NCI-H82 (cell line): ENCODE data around the gene GRK1.

ENCODE experiments used
- DNase-seq: peaks from one replicate; lab custom pipeline; 2025; lab: John Stamatoyannopoulos, UW

Gene GRK1

DNA sequence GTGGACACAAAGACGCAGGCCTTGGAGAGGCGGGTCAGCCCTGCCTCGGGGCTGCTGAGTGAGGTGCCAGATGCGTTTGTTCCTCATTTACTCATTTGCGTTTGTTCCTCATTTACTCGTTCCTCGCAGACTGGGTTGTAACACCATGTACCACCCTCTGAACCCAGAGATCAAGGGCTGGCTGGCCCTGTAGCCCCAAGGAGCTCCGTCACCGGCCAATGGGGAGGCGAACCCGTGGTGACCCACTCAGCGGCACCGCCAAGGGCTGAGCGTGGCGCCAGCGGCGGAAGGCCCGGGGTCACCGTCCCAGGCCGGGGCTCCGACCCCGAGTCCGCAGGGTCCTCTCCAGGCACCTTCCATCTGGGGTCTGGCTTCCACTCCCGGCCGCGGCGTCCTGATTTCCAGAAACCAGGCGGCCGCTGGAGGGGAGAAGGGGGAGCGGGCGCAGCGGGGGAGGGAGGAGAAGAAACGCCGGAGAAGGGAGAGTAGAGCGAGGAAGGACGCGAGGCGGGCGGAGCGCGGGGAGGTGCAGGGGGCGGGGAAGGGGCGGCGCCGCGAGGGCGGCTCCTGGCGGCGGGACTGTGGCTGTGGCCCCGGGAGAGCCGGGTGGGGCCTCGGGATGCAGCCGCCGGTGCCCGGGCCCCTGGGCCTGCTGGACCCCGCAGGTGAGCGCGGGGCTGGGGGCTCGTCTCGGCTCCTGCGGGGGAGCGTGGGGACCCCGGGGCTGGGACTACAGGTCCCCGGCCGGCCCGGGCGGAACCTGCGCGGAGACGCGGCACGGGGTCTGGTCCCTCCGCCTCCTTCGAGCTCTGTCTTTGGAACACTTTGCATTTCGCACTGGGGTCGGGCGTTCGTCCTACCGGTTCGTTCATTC, 91.9 kb downstream of the GRK1 start, which contains the start of gene TMEM255B:
TSS of gene TMEM255B (plus strand) at position 576 of the 874 bp plus-strand sequence. CDS start at position 620, 44 bp downstream.
- peak; percentile 80 for DNase-seq

DNA sequence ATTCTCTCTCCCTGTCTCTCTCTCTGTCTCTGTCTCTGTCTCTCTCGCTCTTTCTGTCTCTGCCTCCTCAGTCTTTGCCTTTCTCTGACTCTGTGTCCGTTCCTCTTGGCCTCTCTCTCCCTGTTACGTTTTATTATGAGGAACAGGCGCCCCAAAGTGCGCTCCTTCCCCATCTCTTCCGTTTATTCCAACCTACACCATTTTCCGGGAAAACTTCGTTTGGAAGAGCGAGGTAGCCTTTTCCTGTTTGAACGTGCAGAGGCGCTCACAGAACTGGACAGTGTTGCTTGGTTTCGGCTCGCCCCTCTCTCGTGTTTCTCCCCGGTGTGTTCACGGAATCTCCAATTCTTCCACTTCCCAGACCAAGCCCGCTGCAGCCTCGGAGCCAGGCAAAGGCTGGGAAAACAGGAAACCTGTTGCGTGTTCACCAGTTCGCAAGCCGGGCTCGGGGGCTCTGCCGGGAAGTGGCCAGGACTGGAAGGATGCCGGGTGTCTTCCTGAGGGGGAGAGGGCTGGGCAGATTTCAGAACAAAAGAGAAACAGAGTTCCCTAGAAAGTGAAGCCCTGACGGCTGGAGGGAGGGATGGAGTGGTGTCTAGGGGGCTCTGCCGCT, 92.6 kb downstream of the GRK1 start:
- DNase-seq = no peak

DNA sequence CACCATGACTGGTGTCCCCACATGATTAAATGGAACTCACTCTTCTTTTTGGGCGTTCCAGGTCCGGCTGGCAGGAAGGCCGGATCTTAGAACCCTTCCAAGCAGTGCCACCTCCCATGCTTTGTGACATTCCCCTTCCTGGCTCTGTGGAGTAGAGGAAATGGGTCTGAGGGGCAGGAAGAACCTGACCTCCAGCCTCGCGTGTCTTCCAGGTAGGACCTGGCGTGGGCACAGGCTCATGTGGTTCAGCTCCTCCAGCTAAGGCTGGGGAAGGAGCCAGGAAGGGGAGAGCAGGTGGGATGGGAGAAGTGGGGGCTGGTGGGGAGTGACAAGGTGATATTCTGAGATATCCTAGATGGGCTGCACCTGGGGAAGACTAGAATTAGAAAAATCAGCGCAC, 94.1 kb downstream of the GRK1 start:
- DNase-seq = no peak

DNA sequence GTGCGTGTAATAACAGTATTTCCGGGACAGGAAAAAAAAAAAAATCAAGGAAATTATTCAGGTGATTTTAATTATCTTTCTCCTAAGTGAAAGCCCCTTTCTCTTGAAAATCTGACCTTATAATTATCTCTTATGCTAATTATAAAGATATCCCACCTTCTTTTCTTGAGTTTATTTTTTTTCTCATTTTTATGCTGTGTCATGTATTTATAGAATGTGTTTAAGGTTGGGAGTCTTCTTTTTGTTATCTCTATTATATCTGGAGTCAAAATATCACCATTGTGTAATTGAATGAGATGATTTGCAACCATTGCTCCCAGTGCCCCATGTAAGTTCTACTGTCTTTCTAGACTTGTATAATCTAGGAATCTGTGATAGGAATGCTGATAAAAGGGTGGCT, 95.1 kb downstream of the GRK1 start:
- no peak for DNase-seq

DNA sequence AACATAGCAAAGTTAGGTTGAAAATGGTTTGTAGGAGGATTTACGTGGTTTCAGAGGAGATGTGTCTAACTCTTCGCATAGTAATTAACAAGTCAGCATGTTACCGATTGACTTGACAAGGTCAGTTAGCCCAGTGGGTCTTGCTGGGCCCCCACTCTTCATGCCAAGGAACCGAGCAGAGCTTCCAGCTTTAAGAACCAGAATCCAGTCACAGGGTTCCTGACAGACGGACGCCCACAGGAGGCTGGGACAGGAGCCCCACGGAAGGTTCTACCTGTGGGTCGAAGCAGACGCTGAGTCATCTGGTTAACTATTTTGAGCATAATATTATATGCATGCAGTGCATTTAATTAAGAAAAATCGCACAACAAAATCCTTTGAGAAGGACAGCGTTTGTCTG, 95.5 kb downstream of the GRK1 start:
- no peak for DNase-seq

DNA sequence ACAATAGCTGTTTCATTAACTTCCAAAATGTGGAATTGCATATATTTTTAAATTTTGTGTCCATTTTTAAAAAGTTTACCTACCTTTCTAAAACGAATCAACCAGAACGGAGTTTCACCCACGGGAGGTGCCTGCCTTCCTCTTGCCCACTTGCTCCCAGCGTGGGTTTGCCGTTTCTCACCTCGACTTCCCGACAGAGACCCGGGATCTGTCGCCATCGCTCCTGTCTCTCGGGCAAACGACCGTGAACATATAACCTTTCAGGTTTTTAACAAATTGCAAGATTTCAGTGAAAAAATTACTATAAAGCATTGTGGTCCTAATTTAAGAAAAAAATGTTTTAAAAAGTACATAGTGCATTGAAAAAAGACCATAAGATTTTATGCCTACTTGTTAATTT, 96.2 kb downstream of the GRK1 start:
- DNase-seq = no peak

DNA sequence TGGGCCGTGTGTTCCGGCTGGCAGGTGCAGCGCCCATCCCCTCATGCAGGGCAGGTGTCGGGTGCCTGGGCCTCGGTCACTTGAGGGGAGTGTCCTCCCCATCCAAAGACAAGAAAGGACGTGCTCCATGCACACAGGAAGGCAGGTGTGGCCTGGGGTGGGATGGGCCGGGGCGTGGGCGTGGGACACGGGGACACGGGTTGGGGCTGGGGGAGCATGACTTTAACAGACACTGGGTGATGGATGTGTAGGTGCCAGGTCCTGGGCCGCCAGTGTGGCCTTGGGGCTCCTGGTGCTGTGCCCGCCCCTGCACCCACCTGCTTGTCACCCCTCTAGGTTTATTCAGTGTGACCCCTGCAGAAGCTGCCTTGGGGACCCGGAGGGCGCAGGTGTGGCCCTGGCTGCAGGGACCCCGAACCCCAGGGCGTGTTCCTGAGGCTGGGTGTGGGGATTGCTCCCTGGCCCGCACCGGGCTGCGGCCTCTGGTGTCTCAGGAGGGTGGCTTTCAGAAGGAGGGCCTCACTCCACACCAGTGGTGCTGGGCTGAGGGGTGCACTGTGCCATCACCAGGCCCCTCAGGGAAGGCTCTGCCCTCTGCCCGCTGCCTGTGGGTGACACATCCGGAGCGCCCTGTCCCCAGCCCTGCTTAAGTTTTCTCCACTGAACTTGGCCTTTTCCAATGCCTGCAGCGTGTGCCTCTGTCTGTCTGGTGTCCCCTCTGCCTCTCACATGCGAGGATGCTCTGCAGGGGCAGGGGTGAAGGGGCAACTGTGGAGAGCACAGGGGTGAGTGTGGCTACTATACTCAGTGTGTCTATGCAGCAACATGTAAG, 97.2 kb downstream of the GRK1 start:
- DNase-seq = no peak

DNA sequence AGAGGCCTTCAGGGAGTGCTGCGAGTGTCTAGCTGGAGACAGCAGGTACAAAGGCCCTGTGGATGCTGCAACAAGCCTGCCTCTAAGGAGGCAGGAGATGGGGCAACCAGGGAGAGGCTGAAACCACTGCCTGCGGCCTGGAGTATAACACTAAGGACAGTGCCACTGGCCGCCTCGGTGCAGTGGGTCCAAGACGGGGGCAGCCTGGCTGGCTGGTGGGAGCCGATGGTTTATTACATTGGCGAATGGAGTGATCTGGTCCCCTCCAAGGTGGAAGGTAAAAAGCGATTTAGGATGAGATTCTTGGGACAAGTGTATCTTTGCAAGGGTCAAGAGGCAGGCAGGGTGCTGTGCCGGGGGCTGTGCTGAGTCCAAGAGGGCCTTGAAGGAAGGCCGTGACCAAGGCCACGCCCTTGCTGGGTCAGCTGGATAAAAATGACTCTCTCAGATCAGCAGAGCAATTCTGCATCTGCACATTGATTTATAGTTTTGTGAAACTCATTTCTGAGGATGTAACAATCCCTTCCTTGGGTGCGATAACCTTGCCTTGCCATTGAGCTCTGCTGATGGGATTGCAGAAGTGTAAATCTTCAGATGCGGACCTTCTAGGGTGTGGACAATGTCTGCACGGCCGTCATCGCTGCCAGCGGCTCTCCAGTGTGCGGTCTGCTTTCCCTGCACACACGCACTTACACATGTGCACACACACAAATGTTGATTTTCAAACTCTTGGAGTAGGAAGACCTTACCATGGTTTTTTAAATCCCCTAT, 98.0 kb downstream of the GRK1 start:
- DNase-seq = no peak

DNA sequence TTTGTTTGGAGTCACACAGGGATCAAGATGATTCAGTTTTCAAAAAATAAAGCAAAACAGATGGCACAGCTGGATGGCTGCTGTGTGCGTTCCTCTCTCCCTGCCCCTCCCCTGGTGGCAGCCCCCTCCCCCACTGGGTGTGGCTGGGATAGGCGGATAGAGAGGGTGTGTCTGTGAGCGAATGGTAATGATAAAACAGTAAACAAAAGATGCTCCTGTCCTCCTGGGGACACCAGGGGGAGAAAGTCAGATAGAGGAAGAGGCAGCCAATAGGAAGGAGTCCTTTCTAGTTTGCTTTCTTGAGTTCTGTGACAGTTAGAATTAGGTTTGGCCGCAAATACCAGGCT, 98.5 kb downstream of the GRK1 start:
- DNase-seq = no peak

DNA sequence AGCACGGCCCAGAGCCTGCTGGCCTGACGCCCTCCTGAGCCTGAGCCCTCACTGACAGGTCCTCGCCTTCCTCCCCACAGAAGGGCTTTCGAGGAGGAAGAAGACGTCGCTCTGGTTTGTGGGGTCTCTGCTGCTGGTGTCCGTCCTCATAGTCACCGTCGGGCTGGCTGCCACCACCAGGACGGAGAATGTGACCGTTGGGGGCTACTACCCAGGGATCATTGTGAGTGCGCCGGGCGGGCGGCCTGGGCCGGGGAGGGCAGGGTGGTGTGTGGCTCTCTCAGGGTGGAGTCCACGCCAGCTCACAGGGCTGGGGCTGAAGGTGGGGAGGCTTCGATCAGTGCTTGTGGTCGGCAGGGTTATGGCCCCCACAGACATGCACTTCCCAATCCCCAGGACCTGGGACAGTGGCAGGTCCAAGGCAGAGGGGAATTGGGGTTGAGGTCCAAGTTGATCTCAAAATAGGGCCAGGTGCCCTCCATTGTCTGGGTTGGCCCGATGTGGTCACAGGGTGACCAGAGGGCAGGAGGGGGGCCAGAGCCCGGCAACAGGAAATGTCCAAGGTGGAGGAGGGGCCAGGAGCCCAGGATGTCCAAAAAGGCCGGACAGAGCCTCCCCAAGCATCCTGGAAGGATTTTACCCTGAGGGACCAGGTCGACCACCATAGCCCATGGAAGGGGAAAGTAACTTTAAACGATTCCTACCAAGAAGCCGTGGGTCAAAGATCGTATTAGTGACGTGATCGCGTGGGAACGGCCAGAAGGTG, 99.2 kb downstream of the GRK1 start:
- DNase-seq = no peak

DNA sequence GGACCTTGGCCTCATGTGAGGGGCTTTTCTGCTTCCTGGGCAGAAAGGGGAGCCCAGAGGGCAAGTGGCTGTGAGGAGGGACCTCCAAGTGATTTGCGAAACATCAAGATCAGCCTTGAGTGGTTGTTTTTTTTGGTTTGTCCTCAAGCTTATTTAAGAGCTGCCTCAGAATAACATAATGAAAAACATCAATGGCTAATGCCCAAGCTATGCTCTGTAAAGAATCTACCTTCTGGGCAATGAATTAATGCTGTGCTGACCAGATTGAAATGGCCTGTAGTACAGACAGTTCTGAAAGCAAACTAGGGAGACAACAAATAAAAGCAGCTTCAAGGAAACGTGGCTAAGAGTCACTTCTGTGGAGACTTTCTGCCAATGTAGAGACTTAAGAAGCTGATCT, 100.3 kb downstream of the GRK1 start:
- no peak for DNase-seq

DNA sequence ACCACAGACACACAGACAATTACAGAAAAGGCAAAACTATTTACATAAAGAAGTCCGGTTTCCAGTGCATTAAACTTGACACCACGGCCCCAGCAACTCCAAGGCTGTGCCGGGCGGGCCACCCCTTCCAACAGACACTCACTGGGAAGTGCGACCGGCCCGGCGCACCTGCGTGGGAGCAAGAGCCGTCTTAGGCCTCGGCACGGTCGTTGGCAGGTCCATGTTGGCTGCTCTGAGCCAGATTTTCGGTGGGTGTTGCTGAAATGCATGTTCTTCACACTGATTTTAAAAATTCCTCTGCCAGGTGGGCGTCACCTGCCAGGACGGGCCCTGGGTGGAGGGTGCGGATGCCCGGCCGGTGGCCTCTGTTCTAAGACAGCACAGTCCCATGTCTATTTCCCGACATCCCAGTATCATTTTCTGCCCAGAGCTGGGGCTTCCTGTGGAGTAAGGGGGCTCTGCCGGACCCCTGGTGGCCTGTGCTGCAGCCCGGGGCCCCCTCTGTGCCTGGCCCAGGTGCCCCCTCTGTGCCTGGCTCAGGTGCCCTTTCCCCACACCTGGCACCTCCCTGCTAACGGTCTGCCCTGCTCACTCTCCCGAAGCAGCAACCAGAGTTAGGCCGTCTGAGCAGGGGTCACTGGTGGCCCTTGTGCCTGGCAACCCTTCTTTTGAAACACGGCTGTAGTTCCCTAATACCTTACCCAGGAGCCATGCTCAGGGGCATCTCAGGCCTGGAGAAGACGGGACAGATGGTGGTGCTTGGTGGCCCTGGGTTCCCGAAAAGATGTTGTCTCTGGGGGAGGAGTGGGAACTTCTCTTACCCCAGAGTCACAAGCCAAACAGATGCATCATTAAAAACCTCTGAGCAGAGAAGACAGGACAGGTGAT, 101.2 kb downstream of the GRK1 start:
- DNase-seq = no peak

DNA sequence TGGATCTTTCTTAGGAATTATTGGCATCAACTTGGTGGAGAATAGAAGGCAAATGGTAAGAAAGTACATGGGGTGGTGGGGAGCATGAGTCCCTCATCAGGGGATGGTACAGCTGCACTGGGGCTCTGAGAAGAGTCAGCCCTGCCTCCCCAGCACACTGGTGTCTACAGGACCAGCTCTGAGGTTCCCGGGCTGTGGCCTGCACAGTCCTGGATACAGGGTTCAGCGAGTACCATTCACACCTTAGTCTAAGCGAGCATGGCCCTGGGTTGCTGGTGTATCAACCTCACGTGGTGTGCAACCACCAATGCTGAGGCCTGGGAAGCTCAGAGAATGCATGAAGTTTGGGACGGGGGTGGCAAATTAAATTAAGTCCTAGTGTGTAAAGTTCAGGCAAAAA, 102.1 kb downstream of the GRK1 start:
- no peak for DNase-seq

DNA sequence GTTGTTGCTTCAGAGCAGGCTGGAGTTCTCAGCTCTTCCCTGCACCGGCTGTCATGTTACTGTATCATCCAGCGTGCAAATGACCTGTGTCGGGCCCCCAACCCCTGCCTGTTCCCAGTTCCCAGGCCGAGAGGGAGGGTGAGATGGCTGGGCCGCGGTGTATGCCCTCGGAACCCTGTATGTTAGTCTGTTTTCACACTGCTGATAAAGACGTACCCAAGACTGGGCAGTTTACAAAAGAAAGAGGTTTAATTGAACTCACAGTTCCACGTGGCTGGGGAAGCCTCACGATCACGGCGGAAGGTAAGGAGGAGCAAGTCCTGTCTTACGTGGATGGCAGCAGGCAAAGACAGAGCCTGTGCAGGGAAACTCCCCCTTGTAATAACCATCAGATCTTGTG, 102.9 kb downstream of the GRK1 start:
- no peak for DNase-seq

DNA sequence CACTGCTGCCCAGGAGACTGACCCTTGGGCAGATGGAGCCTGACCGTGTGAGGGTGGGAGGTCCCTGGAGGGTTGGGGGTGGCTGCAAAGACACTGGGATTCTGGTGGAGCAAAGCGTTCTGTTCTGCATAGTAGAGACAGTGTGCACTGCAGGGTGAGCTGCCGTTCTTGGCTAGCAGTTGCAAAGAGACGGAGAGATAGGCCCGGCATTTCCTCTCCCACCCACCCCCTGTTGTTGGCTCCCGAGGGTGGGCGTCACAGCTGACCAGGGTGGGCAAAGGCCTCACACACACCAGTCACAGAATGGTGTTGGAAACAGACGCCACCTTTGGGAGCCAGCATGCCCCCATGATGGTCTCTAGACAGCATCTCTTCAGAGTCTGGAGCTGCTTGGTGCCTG, 103.4 kb downstream of the GRK1 start:
- no peak for DNase-seq

DNA sequence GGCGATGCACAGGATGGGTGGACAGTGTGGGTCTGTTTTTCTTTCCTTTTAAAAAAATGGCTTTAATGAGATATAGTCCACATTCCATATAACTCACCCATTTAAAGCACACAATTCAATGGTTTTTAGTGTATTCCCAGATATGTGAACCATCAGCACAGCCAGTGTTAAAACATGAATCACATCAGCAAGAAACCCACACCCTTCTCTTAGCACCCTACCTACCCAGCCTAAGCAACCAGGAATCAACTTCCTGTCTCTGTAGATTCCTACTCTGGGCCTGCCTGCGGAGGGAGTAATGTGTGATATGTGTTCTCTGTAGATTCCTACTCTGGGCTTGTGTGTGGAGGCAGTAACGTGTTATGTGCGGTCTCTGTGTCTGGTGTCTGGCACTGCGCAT, 103.9 kb downstream of the GRK1 start:
- no peak for DNase-seq

DNA sequence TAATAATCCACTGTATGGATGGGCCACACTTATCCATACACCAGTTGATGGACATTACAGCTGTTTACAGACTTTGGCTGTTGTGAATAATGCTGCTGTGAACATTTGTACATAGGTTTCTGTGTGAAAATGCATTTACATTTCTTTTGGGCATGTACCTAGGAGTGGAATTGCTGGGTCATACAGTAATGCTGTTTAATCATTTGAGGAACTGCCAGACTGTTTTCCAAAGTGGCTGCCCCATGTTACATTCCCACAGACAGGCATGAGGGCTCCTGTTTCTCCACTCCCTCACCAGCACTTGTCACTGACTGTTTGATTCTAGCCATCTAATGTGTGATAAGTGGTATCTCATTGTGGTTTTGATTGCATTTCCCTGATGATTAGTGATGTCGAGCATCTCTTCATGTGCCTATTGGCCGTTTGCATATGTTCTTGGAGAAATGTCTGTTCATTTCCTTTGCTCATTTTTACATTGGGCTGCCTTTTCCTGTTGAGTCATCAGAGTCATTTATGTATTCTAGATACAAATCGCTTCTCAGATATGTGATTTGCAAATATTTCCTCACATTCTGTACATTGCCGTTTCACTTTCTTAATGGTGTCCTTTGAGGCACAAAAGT, 104.8 kb downstream of the GRK1 start:
- no peak for DNase-seq

DNA sequence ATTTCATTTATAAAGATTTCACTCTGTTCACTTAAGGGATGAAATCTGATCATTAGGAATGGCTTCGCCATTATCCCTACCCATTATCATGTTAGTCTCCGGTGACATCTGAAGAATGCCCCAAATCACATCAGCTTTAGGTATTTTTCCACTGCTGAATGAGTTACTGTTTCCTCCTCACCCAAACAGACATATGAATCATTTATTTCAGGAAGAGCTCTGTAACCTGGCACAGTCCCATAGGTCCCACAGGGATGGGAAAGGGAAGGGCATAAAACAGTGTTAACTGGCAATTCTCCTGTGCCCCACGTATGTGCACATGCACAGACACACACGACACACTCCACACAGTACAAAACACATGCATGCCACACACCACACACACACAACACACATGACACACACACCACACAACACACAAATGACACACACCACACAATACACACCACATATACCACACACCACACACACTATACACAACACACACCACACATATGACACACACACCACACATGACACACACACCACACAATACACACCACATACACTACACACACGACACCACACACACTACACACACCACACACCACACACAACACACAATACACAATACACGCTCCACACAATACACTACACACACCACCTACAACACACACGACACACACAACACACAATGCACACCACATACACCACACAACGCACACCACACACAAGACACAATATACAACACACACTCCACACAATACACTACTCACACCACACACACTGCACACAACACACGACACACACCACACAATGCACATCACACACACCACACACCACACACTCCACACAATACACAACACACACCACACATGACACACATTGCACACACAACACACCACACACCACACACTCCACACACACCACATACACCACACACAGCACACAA, 107.4 kb downstream of the GRK1 start:
- no peak for DNase-seq
